Measurements from ENCODE around the gene AGAP1.

- TF ChIP-seq TAF1 (IDR thresholded peaks at IDR 0.05; ENCODE audit: borderline replicate concordance, insufficient read depth, low read length) (no peak), REST (IDR thresholded peaks at IDR 0.05; ENCODE audit: insufficient read depth in 1 of 2, low read depth in 2 of 2, low read length in 2 of 2) (no peak), SIN3A (IDR thresholded peaks at IDR 0.05; ENCODE audit: borderline replicate concordance, insufficient read depth, low read length) (no peak)
Measured at GRCh38 chr2:235946590-235946989, 452.7 kb downstream of the AGAP1 start.
